Prostate gland (tissue), 2 donors: ENCODE results near the gene MPHOSPH9. TPM values are rescaled to one million over a fixed set of nuclear protein-coding genes. Genes with fewer than 3 reads are reported as not detected.

ENCODE experiments used
- DNase-seq: peaks from one replicate; pipeline ENCODE4 v3.0.0-alpha.2; 2019; ENCODE audit warnings: low spot score
- H3K27ac ChIP-seq, 2 donors: fragments of 200-600 bp; sonication (generic); 2 replicates each; pipeline ENCODE4 v1.5.1; 2017 to 2019
- H3K27me3 ChIP-seq: fragments of 200-600 bp; sonication (generic); replicated peaks from 2 replicates; pipeline ENCODE4 v1.5.1; 2019; ENCODE audit not compliant: insufficient read depth
- H3K36me3 ChIP-seq, 2 donors: fragments of 200-600 bp; sonication (generic); 1 replicate in 1 of 2; 2 replicates in 1 of 2; pipeline versions ENCODE4 v1.5.1 to v1.8.1; 2017 to 2019
- H3K4me1 ChIP-seq: fragments of 200-600 bp; sonication (generic); replicated peaks from 2 replicates; pipeline ENCODE4 v1.5.1; 2019
- H3K4me3 ChIP-seq, 2 donors: fragments of 200-600 bp; sonication (generic); 2 replicates each; pipeline ENCODE4 v1.5.1; 2017 to 2019
- H3K9me3 ChIP-seq: fragments of 200-600 bp; sonication (generic); 2 replicates; pipeline ENCODE4 v1.5.1; 2017
- CTCF ChIP-seq, 4 experiments: fragments of 200-600 bp in 2 of 4; fragments of 450-650 bp in 2 of 4; sonication (generic) in 2 of 4; IDR thresholded peaks; 1 replicate in 3 of 4; 2 replicates in 1 of 4; pipeline ENCODE4 v1.5.1; 2016 to 2019; ENCODE audit warnings: antibody characterized with exemption in 4 of 4, mild to moderate bottlenecking in 2 of 4, moderate library complexity in 2 of 4
- POLR2A ChIP-seq: fragments of 450-650 bp; IDR thresholded peaks from one replicate; pipeline ENCODE4 v1.6.1; 2016; ENCODE audit warnings: antibody characterized with exemption, mild to moderate bottlenecking
- POLR2AphosphoS5 ChIP-seq: sonication (generic); formaldehyde crosslinking; IDR thresholded peaks from one replicate; pipeline ENCODE4 v1.6.1; 2017; ENCODE audit warnings: antibody characterized with exemption
- WGBS: methylation state at CpG from one replicate; pipeline ENCODE4 v1.1.5; 2018; 5-methylcytosine and 5-hydroxymethylcytosine counted together
- intact Hi-C: fragments of 100-400 bp; cut with DNase I; formaldehyde crosslinking; loops from one replicate; pipeline ENCODE4 v1.14.2; 2022
- total RNA-seq, 2 donors: library from RNA; depleted of rRNA; stranded (reverse); fragments of >200 nt; gene quantifications; one replicate each; pipeline ENCODE4 v1.1.0, GENCODE V29; 2016

MPHOSPH9 gene
- total RNA-seq, 2 donors from 2014 or later: 24.3 to 25.0 TPM

DNA sequence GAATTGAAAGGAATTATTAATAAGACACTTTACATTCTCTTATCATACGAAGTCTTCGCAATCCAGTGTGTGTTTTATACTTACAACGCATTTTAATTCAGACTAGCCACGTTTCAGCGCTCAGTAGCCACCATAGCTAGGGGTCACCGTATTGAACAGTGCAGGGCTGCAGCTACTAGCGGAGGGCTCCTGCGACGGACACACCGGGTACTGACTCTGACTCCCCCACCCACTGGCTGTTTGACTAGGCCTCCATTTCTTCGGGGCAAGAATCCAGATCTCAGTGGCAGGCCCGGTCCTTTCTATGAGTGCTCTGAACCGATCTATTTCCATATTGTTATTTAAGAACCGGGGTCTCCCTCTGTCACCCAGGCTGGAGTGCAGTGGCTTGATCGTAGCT, 40.2 kb upstream of the MPHOSPH9 start:
- TF ChIP-seq POLR2AphosphoS5 (no peak), POLR2A (no peak), CTCF (IDR thresholded peaks at IDR 0.05) (no peak)
- 87% methylated on average over 15 of the region's 15 CpGs for WGBS
- intact Hi-C loops: no loop called here
- Histone ChIP-seq H3K4me1 (peaks cover 11% of the 10 kb centered on the region), H3K27me3 (no peaks in the 10 kb centered on the region), H3K36me3 (no peaks in the 10 kb centered on the region), H3K9me3 (no peaks in the 10 kb centered on the region), H3K4me3 (no peak overlapping the region), H3K27ac (no peak overlapping the region)
- no peak for DNase-seq

- Histone ChIP-seq H3K27ac (peak overlapping the region; percentile 86 to 88), H3K4me3 (peak overlapping the region; percentile 78 to 81), H3K36me3 (peaks cover 0 to 4% of the 10 kb centered on the region in 2 donors), H3K27me3 (no peaks in the 10 kb centered on the region), H3K4me1 (peaks cover 11% of the 10 kb centered on the region), H3K9me3 (no peaks in the 10 kb centered on the region)
- 1% methylated on average over 35 of the region's 108 CpGs for WGBS
- peak; percentile 61 for DNase-seq
- intact Hi-C loops: no loop called here
- TF ChIP-seq CTCF (IDR thresholded peaks at IDR 0.05) (peak; percentile 25 to 63 (median 60)), POLR2AphosphoS5 (no peak)
Observed at GRCh38 chr12:123271001-123271668, 38.2 kb upstream of the MPHOSPH9 start.

- intact Hi-C loops: no loop called here
- Histone ChIP-seq H3K9me3 (no peaks in the 10 kb centered on the region), H3K27me3 (no peaks in the 10 kb centered on the region), H3K4me3 (peak overlapping the region; percentile 78 to 81), H3K4me1 (peaks cover 11% of the 10 kb centered on the region), H3K27ac (peak overlapping the region; percentile 86 to 88), H3K36me3 (peaks cover 0 to 4% of the 10 kb centered on the region in 2 donors)
- no peak for DNase-seq
- TF ChIP-seq POLR2AphosphoS5: no peak
- TF ChIP-seq CTCF (IDR thresholded peaks at IDR 0.05): no peak
- TF ChIP-seq POLR2A: no peak
- 1% methylated on average over 32 of the region's 51 CpGs for WGBS
Observed at GRCh38 chr12:123270214-123271000, 37.5 kb upstream of the MPHOSPH9 start.

DNA sequence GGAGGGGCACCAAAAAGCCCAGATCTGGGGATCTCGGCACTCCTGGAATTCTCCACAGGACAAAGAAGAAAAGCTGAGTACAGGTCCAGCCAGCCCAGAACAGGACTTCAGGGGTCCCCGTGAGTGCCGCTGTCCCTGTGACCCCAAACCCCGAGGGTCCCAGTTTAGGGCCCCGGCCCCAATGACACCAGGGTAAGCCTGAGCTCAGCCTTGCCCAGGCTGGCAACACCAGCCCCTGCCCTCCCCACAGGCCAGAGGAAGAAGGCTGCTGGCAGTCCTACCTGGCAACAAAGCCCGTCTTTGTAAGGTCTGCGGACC, 36.9 kb upstream of the MPHOSPH9 start:
- intact Hi-C loops: loop anchor here (5.0 kb wide), 1 partner anchor 332 kb away; the partner anchor contains the start of gene DDX55
- 0% methylated on average over 7 of the region's 7 CpGs for WGBS
- no peak for TF ChIP-seq POLR2A
- TF ChIP-seq POLR2AphosphoS5: no peak
- TF ChIP-seq CTCF (IDR thresholded peaks at IDR 0.05): no peak
- Histone ChIP-seq H3K4me3 (peak overlapping the region; percentile 78 to 81), H3K27me3 (no peaks in the 10 kb centered on the region), H3K4me1 (peaks cover 11% of the 10 kb centered on the region), H3K36me3 (peaks cover 2 to 4% of the 10 kb centered on the region in 2 donors), H3K27ac (peak overlapping the region; percentile 86 to 88), H3K9me3 (no peaks in the 10 kb centered on the region)
- DNase-seq: no peak
